BLaER1 treated with 17β-estradiol and CSF1 and Interleukin-3, amounts not matched to agents 10 nM and 100 nM (cell line): Measurements from ENCODE around the gene MRGPRE.
A peak's percentile ranks its signal among the peaks of the same experiment; 100 is the strongest.

ENCODE experiments used
- H3K27ac ChIP-seq, 11 experiments: shearing (Covaris generic); formaldehyde crosslinking; 2 replicates each; pipeline ENCODE4 v1.8.1; 2022
- H3K27me3 ChIP-seq, 11 experiments: shearing (Covaris generic); formaldehyde crosslinking; 2 replicates each; pipeline ENCODE4 v1.8.1; 2022
- H3K36me3 ChIP-seq, 11 experiments: shearing (Covaris generic); formaldehyde crosslinking; 2 replicates each; pipeline ENCODE4 v1.8.1; 2022
- H3K4me1 ChIP-seq, 10 experiments: shearing (Covaris generic); formaldehyde crosslinking; 2 replicates each; pipeline ENCODE4 v1.8.1; 2022
- H3K4me2 ChIP-seq, 11 experiments: shearing (Covaris generic); formaldehyde crosslinking; 2 replicates each; pipeline ENCODE4 v1.8.1; 2022
- H3K4me3 ChIP-seq, 10 experiments: shearing (Covaris generic); formaldehyde crosslinking; 2 replicates each; pipeline ENCODE4 v1.8.1; 2022
- H3K9ac ChIP-seq, 11 experiments: shearing (Covaris generic); formaldehyde crosslinking; 2 replicates each; pipeline ENCODE4 v1.8.1; 2022
- H3K9me3 ChIP-seq, 11 experiments: shearing (Covaris generic); formaldehyde crosslinking; replicated peaks in 1 of 11; 2 replicates each; pipeline ENCODE4 v1.8.1; 2022
- H4K20me1 ChIP-seq, 11 experiments: shearing (Covaris generic); formaldehyde crosslinking; 2 replicates each; pipeline ENCODE4 v1.8.1; 2022
- Cebpa-rat ChIP-seq, 11 experiments: shearing (Covaris generic); IDR thresholded peaks; 2 replicates each; pipeline ENCODE4 v1.8.1; 2022

MRGPRE gene

DNA sequence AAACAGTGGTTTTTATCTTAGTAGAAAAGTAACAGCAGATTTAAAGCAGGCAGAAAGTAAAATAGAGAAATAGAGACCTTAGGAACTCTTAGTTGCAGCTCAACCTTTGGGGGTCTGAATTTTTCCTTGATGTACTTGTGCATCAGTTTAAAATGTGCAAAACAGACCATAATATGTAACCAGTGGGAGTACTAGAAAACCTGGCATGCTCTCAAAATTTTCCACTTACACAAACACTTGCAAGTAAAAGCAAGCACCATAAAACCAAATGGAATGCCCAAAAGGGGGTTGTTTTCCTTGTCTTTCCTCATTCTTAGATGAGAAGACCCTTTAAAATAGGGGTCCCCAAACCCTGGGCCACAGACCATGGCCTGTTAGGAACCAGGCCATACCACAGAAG, 12.9 kb upstream of the MRGPRE start:
- no peak overlapping the region for H3K9ac ChIP-seq
- no peak for TF ChIP-seq Cebpa-rat (IDR thresholded peaks at IDR 0.05)
- no peaks in the 10 kb centered on the region for H3K4me1 ChIP-seq
- H3K4me2 ChIP-seq, result no peak overlapping the region
- H3K9me3 ChIP-seq, result peaks cover 6 to 34% (median 23%) of the 10 kb centered on the region in 11 experiments; a peak in 20 of 22 replicates
- no peak overlapping the region for H3K4me3 ChIP-seq
- no peak overlapping the region for H3K27ac ChIP-seq
- H3K27me3 ChIP-seq, result no peaks in the 10 kb centered on the region
- H3K36me3 ChIP-seq, result no peaks in the 10 kb centered on the region
- no peaks in the 10 kb centered on the region for H4K20me1 ChIP-seq

- Histone ChIP-seq H3K36me3 (no peaks in the 10 kb centered on the region), H4K20me1 (no peaks in the 10 kb centered on the region)
- TF ChIP-seq Cebpa-rat (IDR thresholded peaks at IDR 0.05), result no peak
Measured at GRCh38 chr11:3243880-3244279, 11.7 kb upstream of the MRGPRE start.

GRCh38 chr11:3237119-3237518, 4.9 kb upstream of the MRGPRE start:
- Histone ChIP-seq H3K4me1 (peaks cover 0 to 3% (median 0%) of the 10 kb centered on the region in 10 experiments; a peak in 2 of 20 replicates), H3K4me2 (no peak overlapping the region), H3K9ac (no peak overlapping the region), H3K27ac (no peak overlapping the region), H3K9me3 (peaks cover 0 to 5% (median 3%) of the 10 kb centered on the region in 11 experiments; a peak in 7 of 22 replicates), H3K27me3 (no peaks in the 10 kb centered on the region), H4K20me1 (no peaks in the 10 kb centered on the region), H3K4me3 (no peak overlapping the region), H3K36me3 (no peaks in the 10 kb centered on the region)
- no peak for TF ChIP-seq Cebpa-rat (IDR thresholded peaks at IDR 0.05)

More at GRCh38 chr11:3243880-3244279, 11.7 kb upstream of the MRGPRE start:
- H3K4me1 ChIP-seq, result no peaks in the 10 kb centered on the region
- H3K4me3 ChIP-seq, result no peak overlapping the region
- H3K27ac ChIP-seq, result no peak overlapping the region
- H3K9me3 ChIP-seq, result peaks cover 6 to 28% (median 22%) of the 10 kb centered on the region in 11 experiments; a peak in 20 of 22 replicates
- H3K27me3 ChIP-seq, result no peaks in the 10 kb centered on the region
- no peak overlapping the region for H3K9ac ChIP-seq
- no peak overlapping the region for H3K4me2 ChIP-seq

GRCh38 chr11:3234846-3235245, 2.6 kb upstream of the MRGPRE start:
- no peak overlapping the region for H3K4me2 ChIP-seq
- no peaks in the 10 kb centered on the region for H3K27me3 ChIP-seq

GRCh38 chr11:3232956-3233355, 739 bp upstream of the MRGPRE start:
- no peak overlapping the region for H3K9ac ChIP-seq
- peaks cover 0 to 14% (median 2%) of the 10 kb centered on the region in 10 experiments; a peak in 6 of 20 replicates for H3K4me1 ChIP-seq
- H3K4me3 ChIP-seq, result no peak overlapping the region
- H4K20me1 ChIP-seq, result 0 out of 22 replicates have a peak, but pooled peaks cover 0 to under 1% (median 0%) of the 10 kb centered on the region in 11 experiments
- no peaks in the 10 kb centered on the region for H3K27me3 ChIP-seq
- no peak overlapping the region for H3K27ac ChIP-seq
- no peak for TF ChIP-seq Cebpa-rat (IDR thresholded peaks at IDR 0.05)
- no peak overlapping the region for H3K4me2 ChIP-seq
- H3K9me3 ChIP-seq, result no peaks in the 10 kb centered on the region
- no peaks in the 10 kb centered on the region for H3K36me3 ChIP-seq

More at GRCh38 chr11:3234846-3235245, 2.6 kb upstream of the MRGPRE start:
- no peak overlapping the region for H3K9ac ChIP-seq
- H3K9me3 ChIP-seq, result no peaks in the 10 kb centered on the region
- no peaks in the 10 kb centered on the region for H4K20me1 ChIP-seq
- H3K4me3 ChIP-seq, result no peak overlapping the region
- no peaks in the 10 kb centered on the region for H3K36me3 ChIP-seq
- peaks cover 0 to 14% (median 2%) of the 10 kb centered on the region in 10 experiments; a peak in 6 of 20 replicates for H3K4me1 ChIP-seq
- no peak overlapping the region for H3K27ac ChIP-seq
- TF ChIP-seq Cebpa-rat (IDR thresholded peaks at IDR 0.05), result no peak

DNA sequence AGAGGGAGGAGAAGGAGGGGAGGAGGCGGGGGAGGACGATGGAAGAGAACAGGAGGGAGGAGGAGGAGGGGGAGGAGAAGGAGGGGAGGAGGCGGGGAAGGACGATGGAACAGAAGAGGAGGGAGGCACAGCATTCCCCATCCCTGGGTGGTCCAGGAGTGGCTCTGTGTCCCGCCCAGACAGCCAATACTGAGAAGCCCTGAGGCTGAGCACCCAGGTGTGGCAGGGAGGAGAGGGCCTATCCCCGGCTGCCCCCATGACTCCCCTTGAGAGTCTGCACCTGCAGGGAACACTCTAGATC, 717 bp downstream of the MRGPRE start:
- no peak for TF ChIP-seq Cebpa-rat (IDR thresholded peaks at IDR 0.05)
- Histone ChIP-seq H3K4me3 (no peak overlapping the region), H3K27me3 (no peaks in the 10 kb centered on the region), H4K20me1 (peaks cover 0 to 5% (median 0%) of the 10 kb centered on the region in 11 experiments; a peak in 1 of 22 replicates), H3K4me1 (peaks cover 6 to 27% (median 14%) of the 10 kb centered on the region in 10 experiments), H3K9me3 (no peaks in the 10 kb centered on the region), H3K4me2 (peak overlapping the region in 2 of 11 experiments; percentile 24 to 28; a peak in 2 of 22 replicates), H3K36me3 (no peaks in the 10 kb centered on the region), H3K27ac (no peak overlapping the region), H3K9ac (no peak overlapping the region)

- Histone ChIP-seq H3K9ac (no peak overlapping the region), H3K36me3 (no peaks in the 10 kb centered on the region), H3K27me3 (no peaks in the 10 kb centered on the region), H3K27ac (no peak overlapping the region), H3K4me3 (no peak overlapping the region), H3K4me2 (peak overlapping the region in 1 of 11 experiments; percentile 25; a peak in 1 of 22 replicates), H4K20me1 (peaks cover 0 to 9% (median 0%) of the 10 kb centered on the region in 11 experiments; a peak in 1 of 22 replicates), H3K9me3 (no peaks in the 10 kb centered on the region), H3K4me1 (peaks cover 12 to 33% (median 20%) of the 10 kb centered on the region in 10 experiments)
- TF ChIP-seq Cebpa-rat (IDR thresholded peaks at IDR 0.05), result no peak
Measured at GRCh38 chr11:3230636-3231549, 1.3 kb downstream of the MRGPRE start.

- no peak for TF ChIP-seq Cebpa-rat (IDR thresholded peaks at IDR 0.05)
- peaks cover 22 to 40% (median 30%) of the 10 kb centered on the region in 10 experiments for H3K4me1 ChIP-seq
Measured at GRCh38 chr11:3229673-3230630, 2.3 kb downstream of the MRGPRE start.

DNA sequence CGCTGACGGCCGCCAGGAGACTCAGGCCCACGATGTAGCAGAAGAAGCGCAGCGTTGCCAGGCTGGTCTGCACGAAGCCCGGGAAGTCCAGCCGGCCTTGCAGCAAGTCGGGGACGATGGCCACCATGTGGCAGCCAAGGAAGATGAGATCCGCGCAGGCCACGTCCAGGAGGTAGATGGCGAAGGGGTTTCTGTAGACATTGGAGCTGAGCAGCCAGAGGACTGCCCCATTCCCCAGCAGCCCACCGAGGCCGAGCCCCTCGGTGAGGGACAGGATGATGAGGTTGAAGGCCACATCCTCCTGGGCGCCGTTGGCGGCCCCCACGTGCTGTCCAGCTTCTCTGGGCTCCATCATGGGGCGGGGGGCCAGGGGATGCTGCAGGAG, 3.8 kb downstream of the MRGPRE start:
- Histone ChIP-seq H3K9me3 (no peaks in the 10 kb centered on the region), H3K4me2 (no peak overlapping the region), H3K27me3 (peaks cover 0 to 11% (median 0%) of the 10 kb centered on the region in 11 experiments; a peak in 6 of 22 replicates), H3K27ac (no peak overlapping the region), H4K20me1 (peaks cover 0 to 11% (median 0%) of the 10 kb centered on the region in 11 experiments; a peak in 1 of 22 replicates), H3K4me3 (no peak overlapping the region), H3K36me3 (no peaks in the 10 kb centered on the region), H3K4me1 (peaks cover 34 to 55% (median 45%) of the 10 kb centered on the region in 10 experiments), H3K9ac (no peak overlapping the region)
- TF ChIP-seq Cebpa-rat (IDR thresholded peaks at IDR 0.05), result no peak

More at GRCh38 chr11:3229673-3230630, 2.3 kb downstream of the MRGPRE start:
- H4K20me1 ChIP-seq, result peaks cover 0 to 10% (median 0%) of the 10 kb centered on the region in 11 experiments; a peak in 1 of 22 replicates
- H3K27ac ChIP-seq, result no peak overlapping the region
- no peaks in the 10 kb centered on the region for H3K36me3 ChIP-seq
- H3K9me3 ChIP-seq, result no peaks in the 10 kb centered on the region
- no peak overlapping the region for H3K4me2 ChIP-seq
- no peaks in the 10 kb centered on the region for H3K27me3 ChIP-seq
- no peak overlapping the region for H3K9ac ChIP-seq
- no peak overlapping the region for H3K4me3 ChIP-seq
